ENCODE results near the gene ZDHHC16. TPM values are rescaled to one million over a fixed set of nuclear protein-coding genes. Genes with fewer than 3 reads are reported as not detected.
"Not testable (repeated sequence)": the region's sequence is repeated elsewhere in the genome, so short reads cannot be mapped to it uniquely, and the experiment has no call there.

Gene ZDHHC16
- total RNA-seq, 2 donors from 2014 or later = 30.8 to 42.4 TPM

DNA sequence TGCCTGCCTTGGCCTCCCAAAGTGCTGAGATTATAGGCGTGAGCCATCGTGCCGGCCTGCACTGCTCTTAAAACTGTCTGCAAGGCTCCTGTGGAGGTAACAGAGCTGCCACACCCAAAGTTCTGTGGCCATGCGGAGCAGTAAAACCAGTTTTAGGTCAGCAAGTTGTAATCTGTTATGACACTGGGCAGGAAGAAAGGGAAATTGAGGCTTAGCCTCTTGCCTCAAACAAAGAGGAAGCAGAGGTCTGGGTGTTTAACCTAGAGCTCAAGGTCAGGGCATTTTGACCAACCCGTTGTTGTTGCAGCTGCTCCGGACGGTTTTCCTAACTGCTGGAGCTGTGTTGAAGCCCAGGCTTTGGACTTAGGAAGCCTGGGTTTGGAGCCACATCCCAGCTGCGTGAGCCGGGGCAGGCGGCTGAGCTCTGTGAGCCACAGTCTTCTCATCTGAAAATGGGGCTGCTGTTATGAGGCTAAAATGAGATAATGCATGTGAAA, 37.4 kb upstream of the ZDHHC16 start:
- 80% methylated on average over 10 of the region's 10 CpGs for WGBS
- Histone ChIP-seq H3K36me3 (no peaks in the 10 kb centered on the region), H3K4me3 (no peak overlapping the region), H3K4me1 (replicated peaks) (peaks cover 2% of the 10 kb centered on the region), H3K27me3 (replicated peaks; ENCODE audit: insufficient read depth) (no peaks in the 10 kb centered on the region), H3K9me3 (no peaks in the 10 kb centered on the region), H3K27ac (peak overlapping the region in 1 of 2 donors; percentile 33)
- intact Hi-C loops (cut with DNase I) = no loop called here
- TF ChIP-seq POLR2A (IDR thresholded peaks at IDR 0.05) (no peak), POLR2AphosphoS5 (IDR thresholded peaks at IDR 0.05) (peak; percentile 68)
- peak; percentile 51 for DNase-seq (ENCODE audit: low spot score)

DNA sequence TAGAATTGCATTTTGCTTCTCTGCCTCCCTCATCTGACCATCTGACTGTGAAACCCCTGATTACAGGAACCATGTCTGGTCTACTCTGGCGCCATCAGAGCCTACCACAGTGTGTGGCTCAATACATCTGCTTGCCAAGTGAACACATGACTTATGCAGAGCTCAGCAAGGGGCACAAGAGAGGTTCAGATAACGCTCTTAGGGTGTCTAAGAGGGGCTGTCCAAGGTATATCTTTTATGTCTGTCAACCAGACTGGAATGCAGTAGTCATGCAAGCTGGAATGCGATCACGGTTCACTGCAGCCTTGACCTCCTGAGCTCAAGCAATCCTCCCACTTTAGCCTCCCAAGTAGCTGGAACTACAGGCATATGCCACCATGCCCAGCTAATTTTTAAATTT, 34.6 kb upstream of the ZDHHC16 start:
- Histone ChIP-seq H3K4me1 (replicated peaks) (peaks cover 2% of the 10 kb centered on the region), H3K36me3 (no peaks in the 10 kb centered on the region), H3K4me3 (no peak overlapping the region), H3K27ac (no peak overlapping the region), H3K27me3 (replicated peaks; ENCODE audit: insufficient read depth) (no peaks in the 10 kb centered on the region), H3K9me3 (no peaks in the 10 kb centered on the region)
- WGBS = 91% methylated on average over 4 of the region's 4 CpGs
- intact Hi-C loops (cut with DNase I) = no loop called here
- TF ChIP-seq, protein P1, sequence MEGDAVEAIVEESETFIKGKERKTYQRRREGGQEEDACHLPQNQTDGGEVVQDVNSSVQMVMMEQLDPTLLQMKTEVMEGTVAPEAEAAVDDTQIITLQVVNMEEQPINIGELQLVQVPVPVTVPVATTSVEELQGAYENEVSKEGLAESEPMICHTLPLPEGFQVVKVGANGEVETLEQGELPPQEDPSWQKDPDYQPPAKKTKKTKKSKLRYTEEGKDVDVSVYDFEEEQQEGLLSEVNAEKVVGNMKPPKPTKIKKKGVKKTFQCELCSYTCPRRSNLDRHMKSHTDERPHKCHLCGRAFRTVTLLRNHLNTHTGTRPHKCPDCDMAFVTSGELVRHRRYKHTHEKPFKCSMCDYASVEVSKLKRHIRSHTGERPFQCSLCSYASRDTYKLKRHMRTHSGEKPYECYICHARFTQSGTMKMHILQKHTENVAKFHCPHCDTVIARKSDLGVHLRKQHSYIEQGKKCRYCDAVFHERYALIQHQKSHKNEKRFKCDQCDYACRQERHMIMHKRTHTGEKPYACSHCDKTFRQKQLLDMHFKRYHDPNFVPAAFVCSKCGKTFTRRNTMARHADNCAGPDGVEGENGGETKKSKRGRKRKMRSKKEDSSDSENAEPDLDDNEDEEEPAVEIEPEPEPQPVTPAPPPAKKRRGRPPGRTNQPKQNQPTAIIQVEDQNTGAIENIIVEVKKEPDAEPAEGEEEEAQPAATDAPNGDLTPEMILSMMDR (IDR thresholded peaks at IDR 0.05) = no peak
- no peak for TF ChIP-seq POLR2A (IDR thresholded peaks at IDR 0.05)
- no peak for TF ChIP-seq POLR2AphosphoS5 (IDR thresholded peaks at IDR 0.05)
- no peak for DNase-seq (ENCODE audit: low spot score)

DNA sequence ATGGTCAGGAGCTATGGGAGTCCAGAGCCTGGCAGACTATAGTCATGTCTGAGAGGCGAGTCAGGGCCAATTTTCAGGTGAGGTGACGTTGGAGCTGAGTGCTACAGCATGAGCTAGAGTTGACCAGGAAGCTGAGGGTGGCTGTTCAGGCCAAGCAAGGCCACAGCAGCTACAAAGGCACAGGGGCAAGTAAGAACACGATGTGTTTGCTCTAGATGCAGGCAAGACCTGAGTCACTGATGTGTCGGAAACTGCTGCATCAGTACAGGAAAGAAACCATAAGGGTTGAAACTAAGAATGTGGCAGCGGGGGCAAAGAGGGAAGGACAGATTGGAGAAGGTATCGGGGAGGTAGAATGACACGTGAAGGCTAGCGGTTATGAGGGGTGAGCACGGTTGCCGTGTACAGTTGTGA, 33.1 kb upstream of the ZDHHC16 start:
- H3K27me3 ChIP-seq (replicated peaks; ENCODE audit: insufficient read depth) = no peaks in the 10 kb centered on the region
- TF ChIP-seq POLR2A (IDR thresholded peaks at IDR 0.05) (peak; percentile 39), POLR2AphosphoS5 (IDR thresholded peaks at IDR 0.05) (peak; percentile 68)
- TF ChIP-seq, protein P1 (IDR thresholded peaks at IDR 0.05) = peak in 1 of 4 experiments; percentile 10
- intact Hi-C loops (cut with DNase I) = no loop called here
- H3K9me3 ChIP-seq = no peaks in the 10 kb centered on the region
- peaks cover 2% of the 10 kb centered on the region for H3K4me1 ChIP-seq (replicated peaks)
- WGBS = 57% methylated on average over 10 of the region's 10 CpGs
- no peak overlapping the region for H3K4me3 ChIP-seq
- H3K27ac ChIP-seq = peak overlapping the region; percentile 10 to 51
- H3K36me3 ChIP-seq = no peaks in the 10 kb centered on the region
- peak; percentile 68 for DNase-seq (ENCODE audit: low spot score)

DNA sequence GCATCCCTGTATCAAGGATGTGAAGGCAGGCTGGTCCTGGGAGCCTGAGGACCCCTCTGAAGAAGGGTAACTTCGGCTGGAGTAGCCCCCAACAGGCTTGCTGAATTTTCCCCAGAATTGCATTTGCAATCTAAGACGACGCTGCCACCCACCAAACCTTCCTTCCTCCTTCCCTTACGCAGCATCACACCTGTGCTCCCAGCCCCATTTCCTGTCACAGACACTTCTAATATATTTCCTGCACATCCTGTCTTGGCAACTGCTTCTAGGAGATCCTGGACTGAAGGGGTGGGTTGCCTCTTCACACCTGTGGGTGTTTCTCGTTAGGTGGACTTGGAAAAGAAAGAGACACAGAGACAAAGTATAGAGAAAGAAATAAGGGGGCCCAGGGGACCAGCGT, 29.4 kb upstream of the ZDHHC16 start:
- H3K36me3 ChIP-seq = no peaks in the 10 kb centered on the region
- H3K4me3 ChIP-seq = no peak overlapping the region
- H3K9me3 ChIP-seq = no peaks in the 10 kb centered on the region
- 78% methylated on average over 6 of the region's 6 CpGs for WGBS
- H3K27ac ChIP-seq = no peak overlapping the region
- DNase-seq (ENCODE audit: low spot score) = no peak
- H3K27me3 ChIP-seq (replicated peaks; ENCODE audit: insufficient read depth) = no peaks in the 10 kb centered on the region
- TF ChIP-seq POLR2A (IDR thresholded peaks at IDR 0.05) (no peak), POLR2AphosphoS5 (IDR thresholded peaks at IDR 0.05) (no peak)
- TF ChIP-seq, protein P1 (IDR thresholded peaks at IDR 0.05) = no peak
- no peaks in the 10 kb centered on the region for H3K4me1 ChIP-seq (replicated peaks)
- intact Hi-C loops (cut with DNase I) = no loop called here

- H3K27ac ChIP-seq; H3K36me3 ChIP-seq; intact Hi-C loops (cut with DNase I); H3K9me3 ChIP-seq; DNase-seq (ENCODE audit: low spot score); H3K27me3 ChIP-seq (replicated peaks; ENCODE audit: insufficient read depth); H3K4me1 ChIP-seq (replicated peaks); H3K4me3 ChIP-seq: not testable (repeated sequence)
- WGBS = 77% methylated on average over 8 of the region's 8 CpGs
Observed at GRCh38 chr10:97423757-97424098, 22.2 kb upstream of the ZDHHC16 start.

DNA sequence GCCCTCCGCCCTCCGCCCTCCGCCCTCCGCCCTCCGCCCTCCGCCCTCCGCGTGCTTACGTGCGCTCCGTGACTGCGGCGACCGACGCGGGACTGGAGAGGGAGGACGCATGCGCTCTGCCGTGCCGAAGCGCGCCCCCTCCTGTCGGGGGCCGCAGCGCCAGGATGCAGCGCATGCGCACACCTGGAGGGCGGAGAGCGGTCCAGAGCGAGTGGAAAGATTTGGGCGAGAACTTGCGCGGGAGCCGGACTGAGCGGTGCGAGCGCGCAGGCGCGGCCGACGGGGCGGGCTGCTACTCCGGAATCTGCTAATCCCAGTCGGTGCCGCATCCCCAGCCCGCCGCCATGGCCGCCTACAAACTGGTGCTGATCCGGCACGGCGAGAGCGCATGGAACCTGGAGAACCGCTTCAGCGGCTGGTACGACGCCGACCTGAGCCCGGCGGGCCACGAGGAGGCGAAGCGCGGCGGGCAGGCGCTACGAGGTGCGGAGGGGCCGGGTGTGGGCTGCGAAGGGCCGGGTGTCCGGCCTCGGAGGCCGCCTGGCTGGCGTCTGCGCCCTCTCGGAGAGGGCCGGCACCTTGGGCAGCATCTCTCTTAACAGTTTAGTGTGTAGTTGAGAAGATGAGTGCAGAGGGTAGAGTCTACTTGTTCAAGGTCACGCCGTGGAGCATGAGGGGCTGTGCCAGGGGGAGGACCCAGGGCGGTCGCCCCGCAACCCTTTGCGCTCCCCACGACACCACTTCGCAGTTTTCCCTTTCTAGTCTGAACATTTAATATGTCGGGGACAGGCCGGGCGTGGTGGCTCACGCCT, 19.8 kb upstream of the ZDHHC16 start, which contains the start of gene PGAM1:
Gene PGAM1, plus strand, starts transcription at position 228 of the 812 bp plus-strand sequence. Its CDS starts 117 bp downstream, at position 345.
- Histone ChIP-seq H3K9me3 (no peaks in the 10 kb centered on the region), H3K27ac (peak within 1 kb of the TSS; percentile 83 to 89), H3K27me3 (replicated peaks; ENCODE audit: insufficient read depth) (no peaks in the 10 kb centered on the region), H3K4me3 (peak within 1 kb of the TSS; percentile 56 to 64), H3K36me3 (peaks cover 0 to 3% of the 10 kb centered on the region in 2 donors), H3K4me1 (replicated peaks) (peaks cover 9% of the 10 kb centered on the region)
- intact Hi-C loops (cut with DNase I) = no loop called here
- WGBS = under 1% methylated on average over 76 of the region's 90 CpGs
- peak; percentile 93 for DNase-seq (ENCODE audit: low spot score)
- TF ChIP-seq POLR2A (IDR thresholded peaks at IDR 0.05) = peak; percentile 94
- TF ChIP-seq, protein P1 (IDR thresholded peaks at IDR 0.05) = peak; percentile 59 to 93 (median 78)
- peak; percentile 98 for TF ChIP-seq POLR2AphosphoS5 (IDR thresholded peaks at IDR 0.05)
